Endometrium (tissue), 2 donors: ENCODE measurements around the gene RAB40C.

Source experiments
- FAIRE-seq: peaks from 2 replicates; lab custom pipeline; 2012; peaks lifted over from hg19 to GRCh38; lab: Jason Lieb, UNC
- donor health status: control.
- donor health status: control.

Gene RAB40C

GRCh38 chr16:559411-560203 is 30.3 kb upstream of the RAB40C start:
- FAIRE-seq, result no peak

- FAIRE-seq, result no peak
Observed at GRCh38 chr16:560204-560700, 29.6 kb upstream of the RAB40C start, which contains the start of gene PRR35. TSS of gene PRR35 (plus strand) at chr16:560394. CDS start at chr16:563295, 2,901 bp downstream.

GRCh38 chr16:560701-561412 is 29.0 kb upstream of the RAB40C start:
- no peak for FAIRE-seq

- FAIRE-seq, result no peak
Observed at GRCh38 chr16:561413-561794, 28.5 kb upstream of the RAB40C start.

- no peak for FAIRE-seq
Observed at GRCh38 chr16:561957-562938, 27.6 kb upstream of the RAB40C start.

GRCh38 chr16:563072-563644 is 26.7 kb upstream of the RAB40C start:
- FAIRE-seq, result no peak

GRCh38 chr16:564690-565418 is 25.0 kb upstream of the RAB40C start:
- FAIRE-seq, result no peak

- FAIRE-seq, result no peak
Observed at GRCh38 chr16:565419-566330, 24.2 kb upstream of the RAB40C start.

GRCh38 chr16:566475-567372 is 23.1 kb upstream of the RAB40C start, which contains the start of gene NHLRC4:
TSS of gene NHLRC4 (plus strand) at chr16:567005. CDS start at chr16:568048, 1,043 bp downstream.
- FAIRE-seq, result no peak

- FAIRE-seq, result no peak
Observed at GRCh38 chr16:567373-568256, 22.3 kb upstream of the RAB40C start.

GRCh38 chr16:568401-569258 is 21.2 kb upstream of the RAB40C start:
- no peak for FAIRE-seq

- FAIRE-seq, result no peak
Observed at GRCh38 chr16:569445-570254, 20.2 kb upstream of the RAB40C start, which contains the start of gene PIGQ. TSS of gene PIGQ (plus strand) at chr16:569968. CDS start at chr16:574075, 4,107 bp downstream.

- FAIRE-seq, result no peak
Observed at GRCh38 chr16:572865-573650, 16.8 kb upstream of the RAB40C start.

- no peak for FAIRE-seq
Observed at GRCh38 chr16:574021-574760, 15.7 kb upstream of the RAB40C start.
